ENCODE measurements around the gene CFAP47. TPM values are rescaled to one million over a fixed set of nuclear protein-coding genes. Genes with fewer than 3 reads are reported as not detected.
"Not testable (repeated sequence)": the region's sequence is repeated elsewhere in the genome, so short reads cannot be mapped to it uniquely, and the experiment has no call there.

The CFAP47 gene
- total RNA-seq, 2 donors from 2014 or later: 0.78 TPM; not detected in 1

DNA sequence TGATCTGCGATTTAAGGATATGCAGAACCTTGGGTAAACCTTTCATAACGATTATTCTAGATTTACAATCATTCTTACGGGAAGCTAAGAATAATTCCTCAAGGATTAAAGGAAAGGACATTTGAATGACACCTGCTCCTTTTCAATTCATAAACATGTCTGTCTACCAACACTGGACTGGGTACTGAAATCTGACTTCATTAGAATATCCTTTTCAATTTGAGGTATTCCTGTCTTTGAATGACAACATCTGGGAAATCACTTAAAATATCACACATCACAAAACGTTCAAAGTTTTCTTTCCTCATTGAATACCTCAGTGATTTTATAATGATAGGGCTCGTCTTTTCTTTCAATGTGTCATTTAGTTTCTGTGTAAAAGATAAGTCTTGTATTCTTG lies 87.7 kb downstream of the CFAP47 start:
- TF ChIP-seq, protein P1, sequence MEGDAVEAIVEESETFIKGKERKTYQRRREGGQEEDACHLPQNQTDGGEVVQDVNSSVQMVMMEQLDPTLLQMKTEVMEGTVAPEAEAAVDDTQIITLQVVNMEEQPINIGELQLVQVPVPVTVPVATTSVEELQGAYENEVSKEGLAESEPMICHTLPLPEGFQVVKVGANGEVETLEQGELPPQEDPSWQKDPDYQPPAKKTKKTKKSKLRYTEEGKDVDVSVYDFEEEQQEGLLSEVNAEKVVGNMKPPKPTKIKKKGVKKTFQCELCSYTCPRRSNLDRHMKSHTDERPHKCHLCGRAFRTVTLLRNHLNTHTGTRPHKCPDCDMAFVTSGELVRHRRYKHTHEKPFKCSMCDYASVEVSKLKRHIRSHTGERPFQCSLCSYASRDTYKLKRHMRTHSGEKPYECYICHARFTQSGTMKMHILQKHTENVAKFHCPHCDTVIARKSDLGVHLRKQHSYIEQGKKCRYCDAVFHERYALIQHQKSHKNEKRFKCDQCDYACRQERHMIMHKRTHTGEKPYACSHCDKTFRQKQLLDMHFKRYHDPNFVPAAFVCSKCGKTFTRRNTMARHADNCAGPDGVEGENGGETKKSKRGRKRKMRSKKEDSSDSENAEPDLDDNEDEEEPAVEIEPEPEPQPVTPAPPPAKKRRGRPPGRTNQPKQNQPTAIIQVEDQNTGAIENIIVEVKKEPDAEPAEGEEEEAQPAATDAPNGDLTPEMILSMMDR (IDR thresholded peaks at IDR 0.05): no peak
- no peak for TF ChIP-seq POLR2A (IDR thresholded peaks at IDR 0.05)
- DNase-seq (no peak), ATAC-seq (no peak)
- H3K9me3 ChIP-seq: no peaks in the 10 kb centered on the region
- intact Hi-C loops (cut with DNase I): no loop called here
- no peak overlapping the region for H3K4me3 ChIP-seq
- H3K27me3 ChIP-seq: no peaks in the 10 kb centered on the region
- H3K36me3 ChIP-seq (replicated peaks in 1 of 2; ENCODE audit: insufficient read depth in 1 of 2, low read depth in 2 of 2): no peaks in the 10 kb centered on the region
- 28 to 36% methylated on average over 5 of the region's 5 CpGs for WGBS, 2 donors
- H3K4me1 ChIP-seq: no peaks in the 10 kb centered on the region
- no peak overlapping the region for H3K27ac ChIP-seq

- ATAC-seq: peak; percentile 85
- Histone ChIP-seq H3K36me3 (replicated peaks in 1 of 2; ENCODE audit: insufficient read depth in 1 of 2, low read depth in 2 of 2) (no peaks in the 10 kb centered on the region), H3K4me3 (no peak overlapping the region), H3K4me1 (peaks cover 7% of the 10 kb centered on the region), H3K9me3 (no peaks in the 10 kb centered on the region), H3K27me3 (no peaks in the 10 kb centered on the region), H3K27ac (no peak overlapping the region)
- DNase-seq: peak; percentile 28 to 70 (median 54)
- intact Hi-C loops (cut with DNase I): no loop called here
- WGBS, 2 donors: 14 to 17% methylated on average over 6 to 7 of the region's 7 CpGs
- TF ChIP-seq, protein P1 (IDR thresholded peaks at IDR 0.05): no peak
- TF ChIP-seq POLR2A (IDR thresholded peaks at IDR 0.05): no peak
Measured at GRCh38 chrX:36019125-36019524, 99.6 kb downstream of the CFAP47 start.

DNA sequence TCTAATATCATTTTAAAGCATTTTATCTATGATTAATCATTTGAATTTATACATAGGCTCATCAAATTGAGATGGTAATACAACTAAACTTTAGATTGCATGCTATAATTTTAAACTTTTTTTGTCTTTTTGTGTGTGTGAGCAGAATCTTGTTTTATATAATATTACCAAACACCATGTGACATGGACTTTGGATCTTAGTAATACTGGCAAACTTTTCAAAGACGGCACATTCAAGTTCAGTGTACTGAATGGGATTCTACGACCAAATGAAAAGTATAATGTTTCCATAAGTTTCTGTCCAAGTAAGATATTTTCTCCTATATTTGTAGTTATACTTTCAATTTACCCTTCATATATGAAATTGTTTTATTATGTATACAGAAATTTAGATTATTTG lies 116.0 kb downstream of the CFAP47 start:
- 35 to 42% methylated on average over 2 of the region's 2 CpGs for WGBS, 2 donors

DNA sequence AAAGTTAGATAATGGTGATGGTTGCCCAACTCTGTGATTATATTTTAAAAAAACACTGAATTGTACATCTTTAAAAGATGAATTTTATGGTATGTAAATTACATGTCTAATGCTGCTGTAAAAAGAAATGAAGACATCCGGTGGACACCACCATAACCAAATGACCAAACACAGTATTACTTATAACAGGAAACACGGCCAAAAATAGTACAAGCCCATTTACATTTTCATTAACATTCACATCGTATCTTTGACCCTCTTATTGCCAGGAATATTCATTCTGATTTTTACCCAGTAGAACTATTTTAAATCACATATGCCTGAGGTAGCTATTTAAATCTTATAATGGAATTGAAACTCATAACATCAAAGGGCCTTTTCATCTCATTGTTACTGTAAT lies 143.2 kb downstream of the CFAP47 start:
- H3K36me3 ChIP-seq (replicated peaks in 1 of 2; ENCODE audit: insufficient read depth in 1 of 2, low read depth in 2 of 2): no peaks in the 10 kb centered on the region

More for the DNA sequence above, 116.0 kb downstream of the CFAP47 start:
- Histone ChIP-seq H3K27ac (no peak overlapping the region), H3K4me3 (no peak overlapping the region), H3K4me1 (no peaks in the 10 kb centered on the region), H3K36me3 (replicated peaks in 1 of 2; ENCODE audit: insufficient read depth in 1 of 2, low read depth in 2 of 2) (no peaks in the 10 kb centered on the region), H3K9me3 (no peaks in the 10 kb centered on the region), H3K27me3 (no peaks in the 10 kb centered on the region)
- no peak for ATAC-seq
- no peak for DNase-seq
- intact Hi-C loops (cut with DNase I): no loop called here
- no peak for TF ChIP-seq POLR2A (IDR thresholded peaks at IDR 0.05)
- TF ChIP-seq, protein P1 (IDR thresholded peaks at IDR 0.05): no peak

DNA sequence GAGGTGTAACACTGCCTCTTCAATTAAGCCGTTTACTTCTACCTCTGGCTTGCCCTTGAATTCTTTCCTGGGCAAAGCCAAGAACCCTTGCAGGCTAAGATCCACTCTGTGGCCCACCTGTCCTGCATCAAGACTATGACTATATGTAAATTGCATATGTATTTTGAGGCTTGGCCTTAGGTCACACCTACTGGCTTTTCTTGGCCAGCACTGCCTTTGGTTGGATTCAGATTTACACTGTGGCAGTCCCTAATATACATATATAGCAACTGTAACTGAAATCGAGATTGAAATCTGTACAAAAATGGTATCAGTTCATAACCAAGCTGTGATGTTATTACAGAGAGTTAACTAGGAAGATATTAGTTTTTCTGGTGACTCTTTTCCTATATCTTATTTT lies 151.5 kb downstream of the CFAP47 start:
- ATAC-seq: no peak
- no peak overlapping the region for H3K4me3 ChIP-seq
- H3K27me3 ChIP-seq: no peaks in the 10 kb centered on the region
- intact Hi-C loops (cut with DNase I): no loop called here
- no peak for TF ChIP-seq POLR2A (IDR thresholded peaks at IDR 0.05)
- TF ChIP-seq, protein P1 (IDR thresholded peaks at IDR 0.05): no peak
- no peak for DNase-seq
- H3K36me3 ChIP-seq (replicated peaks in 1 of 2; ENCODE audit: insufficient read depth in 1 of 2, low read depth in 2 of 2): no peaks in the 10 kb centered on the region
- H3K9me3 ChIP-seq: no peaks in the 10 kb centered on the region
- WGBS, 2 donors: 70% methylated on average over 1 to 2 of the region's 2 CpGs
- no peak overlapping the region for H3K27ac ChIP-seq
- no peaks in the 10 kb centered on the region for H3K4me1 ChIP-seq

More for the DNA sequence above, 143.2 kb downstream of the CFAP47 start:
- intact Hi-C loops (cut with DNase I): no loop called here
- Histone ChIP-seq H3K4me3 (no peak overlapping the region), H3K27me3 (no peaks in the 10 kb centered on the region), H3K27ac (no peak overlapping the region), H3K4me1 (no peaks in the 10 kb centered on the region), H3K9me3 (no peaks in the 10 kb centered on the region)
- TF ChIP-seq, protein P1 (IDR thresholded peaks at IDR 0.05): no peak
- no peak for TF ChIP-seq POLR2A (IDR thresholded peaks at IDR 0.05)
- DNase-seq: no peak
- no peak for ATAC-seq
- WGBS, 2 donors: 82 to 87% methylated on average over 3 of the region's 3 CpGs

DNA sequence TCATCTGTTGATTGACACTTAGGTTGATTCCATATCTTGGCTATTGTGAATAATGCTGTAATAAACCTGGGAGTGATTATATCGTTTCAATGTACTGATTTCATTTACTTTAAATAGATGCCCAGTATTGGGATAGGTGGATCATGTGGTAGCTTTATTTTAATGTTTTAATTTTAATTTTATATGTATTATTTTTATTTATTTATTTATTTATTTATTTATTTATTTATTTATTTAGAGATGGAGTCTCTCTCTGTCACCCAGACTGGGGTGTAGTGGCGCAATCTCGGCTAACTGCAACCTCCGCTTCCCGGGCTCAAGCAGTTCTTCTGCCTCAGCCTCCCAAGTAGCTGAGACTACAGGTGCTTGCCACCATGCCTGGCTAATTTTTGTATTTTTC lies 155.5 kb downstream of the CFAP47 start:
- H3K9me3 ChIP-seq; H3K4me1 ChIP-seq; H3K27me3 ChIP-seq; H3K36me3 ChIP-seq (replicated peaks in 1 of 2; ENCODE audit: insufficient read depth in 1 of 2, low read depth in 2 of 2); H3K4me3 ChIP-seq; DNase-seq; ATAC-seq; H3K27ac ChIP-seq; intact Hi-C loops (cut with DNase I): not testable (repeated sequence)
- 96 to 97% methylated on average over 5 of the region's 5 CpGs for WGBS, 2 donors
